GM23338 (cell line): ENCODE results near the gene NME4. TPM values are rescaled to one million over a fixed set of nuclear protein-coding genes. Genes with fewer than 3 reads are reported as not detected.
A peak's percentile ranks its signal among the peaks of the same experiment; 100 is the strongest.
"Not testable (repeated sequence)": the region's sequence is repeated elsewhere in the genome, so short reads cannot be mapped to it uniquely, and the experiment has no call there.

ENCODE experiments used
- ATAC-seq: fragments of 200-7000 bp; cut with Tn5 transposase; 3 replicates; pipeline ENCODE4 v1.9.1; 2020
- DNase-seq: peaks from one replicate; pipeline ENCODE4 v3.0.0-alpha.2; 2015; ENCODE audit warnings: low spot score
- H2AFZ ChIP-seq: fragments of 200-600 bp; sonication (generic); 2 replicates; pipeline ENCODE4 v1.8.0; 2016; ENCODE audit warnings: antibody characterized with exemption, mild to moderate bottlenecking, moderate library complexity
- H3F3A ChIP-seq: fragments of 200-600 bp; sonication (generic); replicated peaks from 2 replicates; pipeline ENCODE4 v1.8.0; 2017; ENCODE audit warnings: antibody characterized with exemption, mixed run types, low read depth
- H3K27ac ChIP-seq: fragments of 200-600 bp; sonication (generic); 2 replicates; pipeline ENCODE4 v1.6.1; 2016; ENCODE audit warnings: low read depth
- H3K27me3 ChIP-seq: fragments of 200-600 bp; sonication (generic); 2 replicates; pipeline ENCODE4 v1.8.0; 2016; ENCODE audit warnings: mild to moderate bottlenecking, mixed run types, moderate library complexity; ENCODE audit not compliant: insufficient read depth
- H3K36me3 ChIP-seq: fragments of 200-600 bp; sonication (generic); 2 replicates; pipeline ENCODE4 v1.8.0; 2016; ENCODE audit warnings: mild to moderate bottlenecking; ENCODE audit not compliant: insufficient read depth
- H3K4me1 ChIP-seq: fragments of 200-600 bp; sonication (generic); 2 replicates; pipeline ENCODE4 v1.8.0; 2016; ENCODE audit warnings: mild to moderate bottlenecking, moderate library complexity; ENCODE audit not compliant: insufficient read depth
- H3K4me2 ChIP-seq: fragments of 200-600 bp; sonication (generic); 2 replicates; pipeline ENCODE4 v1.7.1; 2017; ENCODE audit warnings: mixed run types
- H3K4me3 ChIP-seq: fragments of 200-600 bp; sonication (generic); 2 replicates; pipeline ENCODE4 v1.6.1; 2016; ENCODE audit warnings: mixed run types
- H3K79me2 ChIP-seq: fragments of 200-600 bp; sonication (generic); replicated peaks from 2 replicates; pipeline ENCODE4 v1.8.0; 2017; ENCODE audit warnings: mild to moderate bottlenecking; ENCODE audit not compliant: insufficient read depth
- H3K9me2 ChIP-seq: fragments of 200-600 bp; sonication (generic); 2 replicates; pipeline ENCODE4 v1.8.0; 2017; ENCODE audit not compliant: insufficient read depth
- H4K20me1 ChIP-seq: fragments of 200-600 bp; sonication (generic); replicated peaks from 2 replicates; pipeline ENCODE4 v1.8.0; 2017; ENCODE audit warnings: mild to moderate bottlenecking; ENCODE audit not compliant: insufficient read depth
- H3K27ac Mint-ChIP-seq: 2 replicates; pipeline ENCODE4 v1.8.0; 2020; ENCODE audit warnings: inconsistent platforms, mild to moderate bottlenecking, moderate library complexity, mixed read lengths
- H3K27me3 Mint-ChIP-seq: 3 replicates; pipeline ENCODE4 v1.8.0; 2022; ENCODE audit warnings: low read depth, mild to moderate bottlenecking, moderate library complexity, mixed read lengths, inconsistent platforms; ENCODE audit not compliant: insufficient read depth, poor library complexity
- H3K36me3 Mint-ChIP-seq: 3 replicates; pipeline ENCODE4 v1.8.0; 2021; ENCODE audit warnings: low read depth, mild to moderate bottlenecking, inconsistent platforms, moderate library complexity, mixed read lengths
- H3K4me1 Mint-ChIP-seq: 3 replicates; pipeline ENCODE4 v1.8.0; 2020; ENCODE audit warnings: mild to moderate bottlenecking, inconsistent platforms, mixed read lengths
- H3K4me3 Mint-ChIP-seq: 3 replicates; pipeline ENCODE4 v1.8.0; 2021; ENCODE audit warnings: moderate library complexity, mild to moderate bottlenecking, inconsistent platforms, mixed read lengths
- H3K9me3 Mint-ChIP-seq: 3 replicates; pipeline ENCODE4 v1.8.0; 2020; ENCODE audit warnings: moderate library complexity, mild to moderate bottlenecking, inconsistent platforms, mixed read lengths
- CREB1 ChIP-seq: fragments of 250-450 bp; sonication (Bioruptor Pico); IDR thresholded peaks from 2 replicates; pipeline ENCODE4 v1.5.0; 2020; ENCODE audit warnings: low read depth, mild to moderate bottlenecking, moderate library complexity
- CTCF ChIP-seq, 2 experiments: fragments of 200-600 bp in 1 of 2; sonication (generic) in 1 of 2; conservative IDR thresholded peaks; 2 replicates each; pipeline versions ENCODE4 v1.5.1 to v1.6.1; 2016 to 2017; ENCODE audit warnings: antibody characterized with exemption in 2 of 2, low read depth in 2 of 2, mild to moderate bottlenecking in 2 of 2, moderate library complexity in 1 of 2
- ETS1 ChIP-seq: IDR thresholded peaks from 2 replicates; pipeline ENCODE4 v1.6.1; 2016; ENCODE audit warnings: antibody characterized with exemption
- JUNB ChIP-seq: IDR thresholded peaks from one replicate; pipeline ENCODE4 v1.6.1; 2016; ENCODE audit warnings: antibody characterized with exemption; ENCODE audit not compliant: unreplicated experiment
- ZNF114 ChIP-seq: fragments of 250-450 bp; sonication (Bioruptor Pico); IDR thresholded peaks from 2 replicates; pipeline ENCODE4 v1.5.0; 2020; ENCODE audit warnings: mild to moderate bottlenecking, moderate library complexity
- polyA plus RNA-seq: library from polyadenylated mRNA; unstranded; fragments of >200 nt; fragmentation: Nextera tagmentation; extraction: Ambion mirVana; gene quantifications from 2 replicates; pipeline ENCODE4 v1.2.1, GENCODE V29; 2016
- total RNA-seq: library from RNA; depleted of rRNA; stranded (reverse); fragments of >200 nt; shearing (Covaris generic); gene quantifications from 2 replicates; pipeline ENCODE4 v1.2.3, GENCODE V29; 2014

Gene NME4
- total and polyA plus RNA-seq, 2 experiments from 2014 or later, result 249 to 511 TPM

GRCh38 chr16:378113-378820 is 18.7 kb upstream of the NME4 start:
- H3K4me3 ChIP-seq, result peak overlapping the region; percentile 95; the same call in 1 of the 2 replicates
- peaks cover 14% of the 10 kb centered on the region for H3K27me3 Mint-ChIP-seq

GRCh38 chr16:378821-379182 is 18.2 kb upstream of the NME4 start:
- no peak for ATAC-seq
- TF ChIP-seq ETS1 (no peak), CTCF (conservative IDR thresholded peaks at IDR 0.05; ENCODE audit: low read depth in 2 of 2) (no peak), ZNF114 (no peak), CREB1 (no peak), JUNB (no peak)
- Histone ChIP-seq H3K4me2 (peak overlapping the region; percentile 90; the same call in 1 of the 2 replicates), H3K27me3 (no peaks in the 10 kb centered on the region), H2AFZ (no peak overlapping the region), H3K4me3 (peak overlapping the region; percentile 95; the same call in 1 of the 2 replicates), H3K27ac (no peak overlapping the region), H3K79me2 (peaks cover 29% of the 10 kb centered on the region), H4K20me1 (peaks cover 5% of the 10 kb centered on the region), H3F3A (peaks cover 19% of the 10 kb centered on the region), H3K36me3 (peaks cover 3% of the 10 kb centered on the region; the same call in 1 of the 2 replicates), H3K9me2 (no peaks in the 10 kb centered on the region), H3K4me1 (peaks cover 14% of the 10 kb centered on the region)
- Mint-ChIP-seq H3K9me3 (no peaks in the 10 kb centered on the region; the same call in 2 of the 3 replicates), H3K27ac (no peak overlapping the region), H3K27me3 (peaks cover 18% of the 10 kb centered on the region), H3K4me1 (peaks cover 20% of the 10 kb centered on the region), H3K4me3 (peak overlapping the region; percentile 45; the same call in 2 of the 3 replicates), H3K36me3 (peaks cover 10% of the 10 kb centered on the region; the same call in 2 of the 3 replicates)
- no peak for DNase-seq

More at GRCh38 chr16:378113-378820, 18.7 kb upstream of the NME4 start:
- Histone ChIP-seq H3K4me1 (peaks cover 12% of the 10 kb centered on the region), H3F3A (peaks cover 14% of the 10 kb centered on the region), H3K79me2 (peaks cover 29% of the 10 kb centered on the region)
- H2AFZ ChIP-seq, H3K36me3 ChIP-seq, H3K27me3 ChIP-seq, H3K4me3 Mint-ChIP-seq, H3K4me2 ChIP-seq, DNase-seq, H3K27ac Mint-ChIP-seq, H3K9me2 ChIP-seq, H4K20me1 ChIP-seq, ATAC-seq, H3K9me3 Mint-ChIP-seq, H3K27ac ChIP-seq: not testable (repeated sequence)
- Mint-ChIP-seq H3K36me3 (peaks cover 14% of the 10 kb centered on the region), H3K4me1 (peaks cover 15% of the 10 kb centered on the region)
